NCI-H146 treated with DMSO at 0.1 percent for 48 hours (cell line): ENCODE data around the gene PAQR8.

Experiments
- DNase-seq: peaks from one replicate; lab custom pipeline; 2025; ENCODE audit not compliant: unreplicated experiment; lab: John Stamatoyannopoulos, UW

The PAQR8 gene

GRCh38 chr6:52457096-52457495 is 95.1 kb downstream of the PAQR8 start:
- no peak for DNase-seq
